ENCODE measurements around the gene AP2M1.

Gene AP2M1

GRCh38 chr3:184164648-184165330 lies 9.9 kb upstream of the AP2M1 start:
- TF ChIP-seq JUND (IDR thresholded peaks at IDR 0.05; ENCODE audit: low read depth), result no peak
- in situ Hi-C loops (cut with HindIII; ENCODE audit: low pct_unique_long_range_greater_than_20kb, low sequenced_read_pairs), result no loop called here
- no peak for DNase-seq (ENCODE audit: low read depth in 1 of 2, low spot score in 1 of 2)

GRCh38 chr3:184165543-184165942 lies 9.1 kb upstream of the AP2M1 start:
- no peak for DNase-seq (ENCODE audit: low read depth in 1 of 2, low spot score in 1 of 2)
- in situ Hi-C loops (cut with HindIII; ENCODE audit: low pct_unique_long_range_greater_than_20kb, low sequenced_read_pairs), result no loop called here
- TF ChIP-seq JUND (IDR thresholded peaks at IDR 0.05; ENCODE audit: low read depth), result no peak

DNA sequence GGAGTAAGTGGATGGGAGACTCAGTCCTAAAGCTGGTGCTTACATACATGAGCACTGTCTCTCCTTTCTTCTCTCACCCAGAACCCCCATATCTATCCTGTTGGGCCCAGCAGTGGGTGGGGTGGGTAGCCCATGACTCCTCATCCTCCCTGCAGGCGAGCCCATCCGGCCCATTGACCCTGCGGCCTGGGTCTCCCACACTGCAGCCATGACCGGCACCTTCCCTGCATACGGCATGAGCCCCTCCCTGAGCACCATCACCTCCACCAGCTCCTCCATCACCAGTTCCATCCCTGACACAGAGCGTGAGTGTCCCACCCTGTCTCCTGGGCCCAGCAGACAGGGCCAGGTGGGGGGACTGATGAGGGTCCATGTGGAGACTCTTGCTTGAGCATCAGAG lies 8.0 kb upstream of the AP2M1 start:
- DNase-seq (ENCODE audit: low read depth in 1 of 2, low spot score in 1 of 2), result no peak
- no peak for TF ChIP-seq JUND (IDR thresholded peaks at IDR 0.05; ENCODE audit: low read depth)
- in situ Hi-C loops (cut with HindIII; ENCODE audit: low pct_unique_long_range_greater_than_20kb, low sequenced_read_pairs), result no loop called here

DNA sequence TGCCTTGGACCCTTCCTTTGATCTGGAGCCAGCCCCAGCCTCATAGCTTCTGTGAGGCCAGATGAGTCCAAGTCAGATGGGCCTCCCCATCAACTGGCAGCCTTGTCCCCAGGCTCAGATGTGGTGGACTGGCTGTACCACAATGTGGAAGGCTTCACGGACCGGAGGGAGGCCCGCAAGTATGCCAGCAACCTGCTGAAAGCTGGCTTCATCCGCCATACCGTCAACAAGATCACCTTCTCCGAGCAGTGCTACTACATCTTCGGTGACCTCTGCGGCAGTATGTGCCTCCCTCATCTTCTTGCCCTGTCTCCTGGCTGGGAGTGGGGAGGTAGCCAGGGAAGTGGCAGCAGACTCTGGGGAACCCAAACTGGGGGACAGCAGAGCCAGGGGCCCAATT lies 6.9 kb upstream of the AP2M1 start:
- in situ Hi-C loops (cut with HindIII; ENCODE audit: low pct_unique_long_range_greater_than_20kb, low sequenced_read_pairs), result no loop called here
- no peak for TF ChIP-seq JUND (IDR thresholded peaks at IDR 0.05; ENCODE audit: low read depth)
- no peak for DNase-seq (ENCODE audit: low read depth in 1 of 2, low spot score in 1 of 2)

DNA sequence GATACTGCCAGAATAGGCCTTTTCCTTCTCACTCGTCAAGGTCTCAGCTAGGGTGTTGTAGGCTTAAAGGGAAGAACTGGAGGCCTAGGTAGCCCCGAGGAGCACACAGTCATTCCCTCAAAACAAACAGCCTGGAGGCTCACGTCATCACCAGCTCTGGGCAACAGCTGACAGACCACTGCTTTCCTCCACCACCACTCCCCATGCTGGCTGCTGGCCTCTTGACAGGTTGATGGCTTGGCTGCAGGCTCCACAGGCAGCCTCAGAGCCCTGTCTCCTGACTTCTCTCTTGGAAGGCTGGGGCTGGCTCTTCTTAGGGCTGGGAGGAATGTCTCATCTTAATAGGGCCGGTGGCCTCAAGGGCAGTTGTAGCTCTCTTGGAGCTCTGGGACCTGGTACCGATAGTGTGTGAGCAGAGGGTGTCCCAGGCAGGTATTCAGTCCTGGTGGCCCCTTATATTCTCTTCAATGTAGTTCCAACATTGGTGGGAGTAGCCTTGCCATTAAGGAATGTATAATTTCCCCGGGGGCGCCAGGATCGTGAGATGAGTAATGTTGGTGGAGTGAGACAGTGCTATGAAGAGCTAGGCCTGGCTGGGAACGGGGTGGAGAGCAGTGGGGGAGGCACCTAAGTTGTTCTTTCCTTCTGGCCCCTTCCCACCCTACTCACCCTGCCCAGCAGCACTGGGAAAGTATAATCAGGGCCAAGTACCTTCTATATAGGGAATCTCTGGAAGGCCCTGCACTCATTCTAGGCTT lies 6.1 kb upstream of the AP2M1 start:
- in situ Hi-C loops (cut with HindIII; ENCODE audit: low pct_unique_long_range_greater_than_20kb, low sequenced_read_pairs), result no loop called here
- DNase-seq (ENCODE audit: low read depth in 1 of 2, low spot score in 1 of 2), result no peak
- TF ChIP-seq JUND (IDR thresholded peaks at IDR 0.05; ENCODE audit: low read depth), result no peak

- in situ Hi-C loops (cut with HindIII; ENCODE audit: low pct_unique_long_range_greater_than_20kb, low sequenced_read_pairs), result no loop called here
- DNase-seq (ENCODE audit: low read depth in 1 of 2, low spot score in 1 of 2), result no peak
- no peak for TF ChIP-seq JUND (IDR thresholded peaks at IDR 0.05; ENCODE audit: low read depth)
Observed at GRCh38 chr3:184169896-184170875, 4.5 kb upstream of the AP2M1 start.

DNA sequence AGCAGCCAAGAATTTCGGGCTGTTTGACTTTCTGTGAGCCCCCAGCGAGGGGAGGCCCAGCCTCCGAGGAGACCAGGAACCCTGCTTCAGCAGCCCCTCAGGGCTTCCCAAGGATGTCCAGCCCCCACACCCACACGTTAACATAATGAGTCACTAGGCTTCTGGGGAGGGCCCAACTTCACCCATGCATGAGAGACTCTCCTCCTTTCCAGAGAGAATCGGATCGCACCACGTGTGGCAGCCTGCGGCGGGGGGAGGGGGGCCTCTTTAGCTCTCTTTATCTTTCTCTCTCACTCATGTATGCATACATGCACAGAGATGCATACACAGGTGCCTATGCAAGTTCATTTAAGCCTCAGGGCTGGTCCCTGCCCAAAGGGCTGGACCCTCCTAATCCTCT lies 3.1 kb upstream of the AP2M1 start:
- TF ChIP-seq JUND (IDR thresholded peaks at IDR 0.05; ENCODE audit: low read depth), result no peak
- in situ Hi-C loops (cut with HindIII; ENCODE audit: low pct_unique_long_range_greater_than_20kb, low sequenced_read_pairs), result no loop called here
- no peak for DNase-seq (ENCODE audit: low read depth in 1 of 2, low spot score in 1 of 2)

DNA sequence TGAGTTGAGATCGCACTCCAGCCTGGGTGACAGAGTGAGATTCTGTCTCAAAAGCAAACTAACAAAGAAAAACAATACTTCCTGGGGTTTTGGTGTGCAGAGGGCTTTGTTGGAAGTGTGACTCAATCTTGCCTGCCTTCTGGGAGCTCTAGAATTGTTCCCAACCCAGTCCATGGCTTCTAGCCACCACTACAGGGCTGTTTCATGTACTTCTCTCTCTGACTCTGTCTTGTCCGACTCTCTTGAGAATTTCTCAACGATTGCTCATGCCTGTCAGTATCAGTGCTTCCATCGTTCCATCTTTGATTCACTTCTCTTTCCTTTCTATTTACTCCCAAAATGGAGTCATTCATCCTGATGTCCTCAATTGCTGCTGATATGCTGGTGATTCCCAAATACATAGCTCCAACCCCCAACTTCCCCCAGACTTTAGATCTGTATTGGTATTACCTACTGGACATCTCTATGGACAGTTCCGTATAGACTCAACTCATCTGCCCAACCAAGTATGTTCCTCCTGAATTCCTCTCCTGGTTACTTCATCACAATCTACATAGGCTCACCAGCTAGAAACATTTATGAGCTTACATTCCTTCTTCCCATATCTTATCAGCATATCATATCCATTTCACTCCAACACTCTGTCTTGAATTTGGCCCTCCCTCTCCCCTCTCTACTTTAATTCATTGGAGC lies 1.8 kb upstream of the AP2M1 start:
- in situ Hi-C loops (cut with HindIII; ENCODE audit: low pct_unique_long_range_greater_than_20kb, low sequenced_read_pairs), result no loop called here
- DNase-seq (ENCODE audit: low read depth in 1 of 2, low spot score in 1 of 2), result no peak
- no peak for TF ChIP-seq JUND (IDR thresholded peaks at IDR 0.05; ENCODE audit: low read depth)

DNA sequence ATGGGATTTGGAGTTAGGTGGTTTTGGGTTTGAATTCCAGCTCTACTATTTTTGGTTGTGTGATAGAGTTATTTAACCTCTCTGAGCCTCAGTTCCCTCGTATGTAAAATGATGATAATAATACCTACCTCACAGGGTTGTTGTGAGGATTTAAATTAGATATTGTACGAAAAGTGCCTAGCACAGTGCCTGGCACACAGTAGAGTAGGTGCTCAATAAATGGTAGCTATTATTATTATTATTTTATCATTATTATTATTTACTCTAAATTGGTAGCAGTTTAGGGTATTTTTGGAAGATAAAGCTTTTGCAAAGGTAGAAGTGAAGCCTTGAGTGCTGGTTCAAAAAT lies 1.3 kb upstream of the AP2M1 start:
- DNase-seq (ENCODE audit: low read depth in 1 of 2, low spot score in 1 of 2), result no peak
- in situ Hi-C loops (cut with HindIII; ENCODE audit: low pct_unique_long_range_greater_than_20kb, low sequenced_read_pairs), result no loop called here
- no peak for TF ChIP-seq JUND (IDR thresholded peaks at IDR 0.05; ENCODE audit: low read depth)

DNA sequence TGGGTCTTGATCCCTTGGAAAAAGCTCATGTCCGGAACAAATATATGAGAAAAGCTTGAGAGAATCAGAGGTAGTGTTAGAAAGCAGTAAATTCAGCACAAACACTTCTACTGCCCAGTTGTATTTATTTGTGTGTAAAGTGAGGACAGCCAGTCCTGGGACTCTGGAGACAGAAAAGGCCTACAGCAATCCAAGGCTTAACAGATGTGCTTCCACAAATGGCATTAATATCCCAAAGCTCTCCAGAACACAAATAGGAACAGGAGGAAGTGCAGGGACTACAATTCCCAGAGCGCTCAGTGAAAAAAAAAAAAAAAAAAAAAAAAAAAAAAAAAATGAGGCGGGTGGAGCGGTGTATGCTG lies 390 bp upstream of the AP2M1 start:
- TF ChIP-seq JUND (IDR thresholded peaks at IDR 0.05; ENCODE audit: low read depth), result no peak
- DNase-seq (ENCODE audit: low read depth in 1 of 2, low spot score in 1 of 2), result no peak
- in situ Hi-C loops (cut with HindIII; ENCODE audit: low pct_unique_long_range_greater_than_20kb, low sequenced_read_pairs), result no loop called here

- no peak for DNase-seq (ENCODE audit: low read depth in 1 of 2, low spot score in 1 of 2)
- no peak for TF ChIP-seq JUND (IDR thresholded peaks at IDR 0.05; ENCODE audit: low read depth)
- in situ Hi-C loops (cut with HindIII; ENCODE audit: low pct_unique_long_range_greater_than_20kb, low sequenced_read_pairs), result no loop called here
Observed at GRCh38 chr3:184175506-184175905, 851 bp downstream of the AP2M1 start.

DNA sequence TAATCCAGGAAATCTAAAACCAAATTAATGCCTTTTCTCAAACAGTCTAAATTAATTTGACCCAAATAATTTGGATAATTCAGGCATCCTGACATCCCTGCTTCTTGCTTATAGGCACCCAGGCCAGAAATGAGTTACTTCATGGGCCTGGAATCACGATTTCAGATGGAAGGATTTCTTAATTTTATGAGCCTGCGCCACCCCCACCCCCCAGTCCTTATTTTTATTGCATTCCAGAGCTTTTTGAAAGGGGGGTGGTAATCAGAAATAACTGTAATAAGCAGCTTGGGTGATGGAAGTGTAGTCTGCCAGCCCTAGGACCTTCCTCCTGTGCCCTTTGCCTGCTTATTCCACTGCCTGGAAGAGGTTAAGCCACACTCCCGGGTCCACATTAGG lies 1.3 kb downstream of the AP2M1 start:
- in situ Hi-C loops (cut with HindIII; ENCODE audit: low pct_unique_long_range_greater_than_20kb, low sequenced_read_pairs), result no loop called here
- no peak for TF ChIP-seq JUND (IDR thresholded peaks at IDR 0.05; ENCODE audit: low read depth)
- no peak for DNase-seq (ENCODE audit: low read depth in 1 of 2, low spot score in 1 of 2)
